Psoas muscle (tissue), 8 donors: ENCODE results near the gene ZNF816. TPM values are rescaled to one million over a fixed set of nuclear protein-coding genes. Genes with fewer than 3 reads are reported as not detected.

Experiments
- ATAC-seq, 4 donors: fragments of 200-7000 bp; cut with Tn5 transposase; one replicate each; pipeline ENCODE4 v1.9.1; 2020; ENCODE audit warnings: moderate library complexity in 3 of 4, mild to moderate bottlenecking in 2 of 4
- DNase-seq, 2 donors: peaks; one replicate each; pipeline ENCODE4 v3.0.0-alpha.2; 2020
- H3K27ac ChIP-seq: fragments of 200-600 bp; one replicate; pipeline ENCODE4 v1.8.0; 2022
- H3K27me3 ChIP-seq, 3 donors: fragments of 200-600 bp in 1 of 3; one replicate each; pipeline versions ENCODE4 v1.6.1 to v1.8.0; 2013 to 2022; ENCODE audit warnings: low read length in 2 of 3, mild to moderate bottlenecking in 2 of 3, moderate library complexity in 1 of 3; ENCODE audit not compliant: insufficient read depth in 3 of 3
- H3K36me3 ChIP-seq, 2 donors: fragments of 200-600 bp in 1 of 2; one replicate each; pipeline versions ENCODE4 v1.6.1 to v1.8.0; 2013 to 2022; ENCODE audit warnings: low read depth in 1 of 2, mild to moderate bottlenecking in 1 of 2, moderate library complexity in 1 of 2; ENCODE audit not compliant: insufficient read depth in 1 of 2
- H3K4me1 ChIP-seq: fragments of 200-600 bp; one replicate; pipeline ENCODE4 v1.8.0; 2022
- H3K4me3 ChIP-seq: fragments of 200-600 bp; one replicate; pipeline ENCODE4 v1.8.0; 2022; ENCODE audit warnings: mild to moderate bottlenecking
- H3K9me3 ChIP-seq: fragments of 200-600 bp; one replicate; pipeline ENCODE4 v1.8.0; 2022
- CTCF ChIP-seq: fragments of 200-600 bp; IDR thresholded peaks from one replicate; pipeline ENCODE4 v1.8.0; 2022; ENCODE audit warnings: antibody characterized with exemption
- WGBS, 3 donors: extraction: QIAGEN DNeasy Blood & Tissue Kit; methylation state at CpG; one replicate each; pipeline versions ENCODE4 v1.1.6 to v1.1.7; 2013; 5-methylcytosine and 5-hydroxymethylcytosine counted together
- intact Hi-C, 2 donors: fragments of 100-400 bp; cut with DNase I; formaldehyde crosslinking; loops; one replicate each; pipeline versions ENCODE4 v1.11.0 to v1.14.2; 2022
- long read RNA-seq, 2 donors: library from polyadenylated mRNA; unstranded; transcript quantifications; one replicate each; pipeline ENCODE4 v2.0.0, GENCODE V29; 2021
- polyA plus RNA-seq, 3 donors: library from polyadenylated mRNA; stranded (reverse); fragments of 200-250 nt; gene quantifications; one replicate each; pipeline ENCODE4 v1.2.3, GENCODE V29; 2013
- total RNA-seq, 4 donors: library from RNA; stranded (reverse); fragmentation: NEBNext Ultra II Directional in 2 of 4; extraction: Animal tissue kit (Norgen Biotek cat#: 25700) in 2 of 4; gene quantifications; one replicate each; pipeline versions ENCODE4 v1.2.1 to v1.2.4, GENCODE V29; 2021 to 2023
- donor health status: healthy with polysubstance abuse.
- donor health status: DM: no; HTN: no; CAD: no; lungs with moderate emphysema.
- donor health status: Bipolar disorder and iron deficiency.
- donor health status: healthy.
- donor health status: DM: yes; HTN: yes; CAD: no.
- donor health status: DM: no; HTN: no; CAD: no.
- donor health status: DM: no; HTN: no; CAD: no.
- donor health status: DM: yes; HTN: yes; CAD: no.

The ZNF816 gene
- total RNA-seq (1 to 10 TPM; 2.4 to 2.7 (median 2.6) TPM), polyA plus RNA-seq (1 to 10 TPM; 1.8 to 9.1 (median 3.5) TPM)
- long read RNA-seq, donor 1, partial matches to known transcripts = 0 of 1 reads
- long read RNA-seq, donor 1, other reads (novel, unspliced or antisense) = 0 of 1 reads
- long read RNA-seq, donor 2, partial matches to known transcripts = 0 of 1 reads
- long read RNA-seq, donor 2, other reads (novel, unspliced or antisense) = 1 of 1 reads

GRCh38 chr19:52962394-52963246 lies at the start of gene ZNF816:
Gene ZNF816, minus strand, starts transcription at chr19:52962881. Its CDS starts 6,792 bp downstream, at chr19:52956089.
- intact Hi-C loops = no loop called here
- 0 to 1% (median 0%) methylated on average over 52 to 55 of the region's 55 CpGs for WGBS, 3 donors

GRCh38 chr19:53012006-53012405 lies 49.3 kb upstream of the ZNF816 start:
- no peak overlapping the region for H3K4me3 ChIP-seq
- intact Hi-C loops = no loop called here
- no peaks in the 10 kb centered on the region for H3K27me3 ChIP-seq
- WGBS, 3 donors = 89 to 93% (median 89%) methylated on average over 6 of the region's 6 CpGs
- H3K27ac ChIP-seq = no peak overlapping the region
- no peaks in the 10 kb centered on the region for H3K36me3 ChIP-seq
- peaks cover 5% of the 10 kb centered on the region for H3K9me3 ChIP-seq
- no peak for ATAC-seq
- no peaks in the 10 kb centered on the region for H3K4me1 ChIP-seq
- TF ChIP-seq CTCF = no peak
- DNase-seq = no peak

More at GRCh38 chr19:52962394-52963246, at the start of gene ZNF816:
- TF ChIP-seq CTCF = no peak
- ATAC-seq (peak; percentile 99 to 100 (median 100)), DNase-seq (peak; percentile 97 to 98)
- Histone ChIP-seq H3K4me3 (peak within 1 kb of the TSS; percentile 74), H3K27ac (peak within 1 kb of the TSS; percentile 70), H3K4me1 (peaks cover 12% of the 10 kb centered on the region), H3K27me3 (no peaks in the 10 kb centered on the region), H3K9me3 (peaks cover 13% of the 10 kb centered on the region), H3K36me3 (peaks cover 0 to 3% of the 10 kb centered on the region in 2 donors)

GRCh38 chr19:53010494-53010893 lies 47.8 kb upstream of the ZNF816 start:
- no peak for ATAC-seq
- DNase-seq = no peak
- intact Hi-C loops = no loop called here
- WGBS, 3 donors = 42 to 50% (median 45%) methylated on average over 9 of the region's 9 CpGs
- Histone ChIP-seq H3K27me3 (no peaks in the 10 kb centered on the region), H3K27ac (no peak overlapping the region), H3K4me3 (no peak overlapping the region), H3K36me3 (no peaks in the 10 kb centered on the region), H3K4me1 (no peaks in the 10 kb centered on the region), H3K9me3 (peaks cover under 1% of the 10 kb centered on the region)
- TF ChIP-seq CTCF = no peak

GRCh38 chr19:53008061-53008778 lies 45.5 kb upstream of the ZNF816 start:
- Histone ChIP-seq H3K27ac (no peak overlapping the region), H3K27me3 (peaks cover 0 to 2% (median 0%) of the 10 kb centered on the region in 3 donors), H3K4me1 (no peaks in the 10 kb centered on the region), H3K4me3 (peak overlapping the region; percentile 9), H3K36me3 (no peaks in the 10 kb centered on the region), H3K9me3 (no peaks in the 10 kb centered on the region)
- intact Hi-C loops = no loop called here
- no peak for DNase-seq
- TF ChIP-seq CTCF = no peak
- 72 to 80% (median 77%) methylated on average over 25 of the region's 25 CpGs for WGBS, 3 donors
- ATAC-seq = no peak
